ENCODE measurements around the gene GJB4.
"Not testable (repeated sequence)": the region's sequence is repeated elsewhere in the genome, so short reads cannot be mapped to it uniquely, and the experiment has no call there.

The GJB4 gene

GRCh38 chr1:34771573-34772371 is 12.2 kb downstream of the GJB4 start:
- TF ChIP-seq POLR2AphosphoS5 (IDR thresholded peaks at IDR 0.05; ENCODE audit: low read depth, low read length) (no peak), SPI1 (IDR thresholded peaks at IDR 0.05; ENCODE audit: low read depth, low read length) (no peak), POU2F2 (IDR thresholded peaks at IDR 0.05; ENCODE audit: low read depth, low read length) (no peak), TAF1 (IDR thresholded peaks at IDR 0.05; ENCODE audit: low read depth, low read length) (no peak), POLR2A (IDR thresholded peaks at IDR 0.05; ENCODE audit: low read depth, low read length) (no peak), PAX5 (IDR thresholded peaks at IDR 0.05; ENCODE audit: insufficient read depth, low read length, severe bottlenecking) (no peak)
- DNase-seq (ENCODE audit: insufficient read length, low spot score): no peak
- FAIRE-seq: no peak

GRCh38 chr1:34773114-34773513 is 13.6 kb downstream of the GJB4 start:
- DNase-seq (ENCODE audit: insufficient read length, low spot score); FAIRE-seq: not testable (repeated sequence)

DNA sequence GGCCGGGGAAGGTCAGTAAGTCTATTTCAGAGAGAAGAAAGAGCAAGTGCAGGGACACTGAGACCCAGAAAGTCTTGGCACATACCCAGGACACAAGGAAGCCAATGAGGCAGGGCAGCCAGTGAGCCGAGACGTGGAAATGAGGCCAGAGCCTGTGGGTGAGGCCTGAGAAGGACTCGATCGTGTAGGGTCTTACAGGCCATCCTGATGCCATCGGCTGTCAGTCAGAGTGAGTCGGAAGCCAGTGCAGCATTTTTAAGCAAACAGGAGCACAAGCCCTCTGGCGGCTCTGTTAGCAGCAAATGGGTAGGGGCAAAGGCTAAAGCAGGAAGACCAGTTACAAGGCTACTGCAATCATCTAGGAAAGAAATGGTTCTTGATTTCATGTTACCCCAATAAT is 15.4 kb downstream of the GJB4 start:
- TF ChIP-seq SPI1 (IDR thresholded peaks at IDR 0.05; ENCODE audit: low read depth, low read length) (no peak), POLR2A (IDR thresholded peaks at IDR 0.05; ENCODE audit: low read depth, low read length) (no peak), TAF1 (IDR thresholded peaks at IDR 0.05; ENCODE audit: low read depth, low read length) (no peak), PAX5 (IDR thresholded peaks at IDR 0.05; ENCODE audit: insufficient read depth, low read length, severe bottlenecking) (no peak)
- no peak for FAIRE-seq
- no peak for DNase-seq (ENCODE audit: insufficient read length, low spot score)

DNA sequence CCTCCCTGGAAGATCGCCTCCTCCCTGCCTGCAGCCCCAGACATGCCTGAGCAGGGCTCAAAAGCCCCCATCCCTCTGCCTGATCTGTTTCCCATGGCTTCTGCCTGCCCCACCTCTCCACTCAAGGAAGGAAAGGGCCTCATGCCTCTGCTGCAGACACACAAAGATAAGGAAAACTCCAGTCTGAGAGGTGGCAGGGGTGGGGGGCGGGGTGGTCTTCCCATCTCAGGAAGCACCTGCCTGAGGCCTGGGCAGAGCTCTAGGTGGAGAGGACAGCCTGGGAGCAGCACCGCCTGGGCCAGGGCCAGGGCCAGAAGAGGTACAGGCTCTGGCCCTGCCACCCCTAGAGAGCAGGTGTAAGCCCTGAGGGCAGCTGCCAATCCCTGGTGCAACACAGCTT is 17.4 kb downstream of the GJB4 start:
- DNase-seq (ENCODE audit: insufficient read length, low spot score): no peak
- TF ChIP-seq SPI1 (IDR thresholded peaks at IDR 0.05; ENCODE audit: low read depth, low read length): no peak
- TF ChIP-seq PAX5 (IDR thresholded peaks at IDR 0.05; ENCODE audit: insufficient read depth, low read length, severe bottlenecking): no peak
- no peak for TF ChIP-seq POLR2A (IDR thresholded peaks at IDR 0.05; ENCODE audit: low read depth, low read length)
- TF ChIP-seq POU2F2 (IDR thresholded peaks at IDR 0.05; ENCODE audit: low read depth, low read length): no peak
- FAIRE-seq: no peak

GRCh38 chr1:34777519-34778321 is 18.2 kb downstream of the GJB4 start:
- FAIRE-seq (peak; percentile 43), DNase-seq (ENCODE audit: insufficient read length, low spot score) (no peak)
- no peak for TF ChIP-seq PAX5 (IDR thresholded peaks at IDR 0.05; ENCODE audit: insufficient read depth, low read length, severe bottlenecking)
- TF ChIP-seq POLR2AphosphoS5 (IDR thresholded peaks at IDR 0.05; ENCODE audit: low read depth, low read length): no peak
- TF ChIP-seq TAF1 (IDR thresholded peaks at IDR 0.05; ENCODE audit: low read depth, low read length): no peak
- no peak for TF ChIP-seq SPI1 (IDR thresholded peaks at IDR 0.05; ENCODE audit: low read depth, low read length)

DNA sequence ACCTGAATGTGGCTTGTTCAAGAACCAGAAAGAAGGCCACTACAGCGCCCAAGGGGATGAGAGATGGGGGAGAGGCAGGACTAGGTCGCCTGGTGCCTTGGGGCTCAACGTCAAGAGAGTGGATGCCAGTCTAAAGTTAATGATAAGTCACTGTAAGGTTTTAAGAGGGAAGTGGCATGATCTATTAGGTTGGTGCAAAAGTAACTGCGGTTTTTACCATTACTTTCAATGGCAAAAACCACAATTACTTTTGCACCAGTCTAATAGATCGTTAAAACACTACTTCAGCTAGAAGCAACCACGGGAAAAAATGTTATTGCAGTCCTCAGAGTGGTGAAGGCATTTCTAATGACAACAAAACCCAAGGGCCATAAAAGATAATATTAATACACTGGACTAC is 18.8 kb downstream of the GJB4 start:
- no peak for TF ChIP-seq POU2F2 (IDR thresholded peaks at IDR 0.05; ENCODE audit: low read depth, low read length)
- no peak for TF ChIP-seq SPI1 (IDR thresholded peaks at IDR 0.05; ENCODE audit: low read depth, low read length)
- TF ChIP-seq POLR2AphosphoS5 (IDR thresholded peaks at IDR 0.05; ENCODE audit: low read depth, low read length): no peak
- TF ChIP-seq TAF1 (IDR thresholded peaks at IDR 0.05; ENCODE audit: low read depth, low read length): no peak
- TF ChIP-seq POLR2A (IDR thresholded peaks at IDR 0.05; ENCODE audit: low read depth, low read length): no peak
- TF ChIP-seq PAX5 (IDR thresholded peaks at IDR 0.05; ENCODE audit: insufficient read depth, low read length, severe bottlenecking): no peak
- no peak for FAIRE-seq
- no peak for DNase-seq (ENCODE audit: insufficient read length, low spot score)

DNA sequence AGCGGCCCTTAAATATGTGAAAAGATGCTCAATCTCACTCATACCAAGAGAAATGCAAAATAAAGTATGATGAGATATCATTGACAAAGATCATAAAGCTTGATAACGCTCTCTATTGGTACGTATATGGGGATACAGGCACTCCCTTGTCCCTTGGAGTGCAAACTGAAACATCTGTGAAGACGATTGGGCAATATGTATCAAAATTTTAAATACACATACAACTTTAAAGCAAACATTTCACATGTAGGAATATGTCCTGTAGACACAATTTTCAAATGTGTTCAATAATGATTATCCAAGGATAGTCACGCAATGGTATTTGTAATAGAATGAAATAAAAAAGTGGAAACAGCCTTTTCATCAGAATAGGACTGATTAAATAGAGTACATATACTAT is 19.5 kb downstream of the GJB4 start:
- no peak for DNase-seq (ENCODE audit: insufficient read length, low spot score)
- no peak for FAIRE-seq
- TF ChIP-seq PAX5 (IDR thresholded peaks at IDR 0.05; ENCODE audit: insufficient read depth, low read length, severe bottlenecking): no peak
- no peak for TF ChIP-seq POLR2A (IDR thresholded peaks at IDR 0.05; ENCODE audit: low read depth, low read length)
- no peak for TF ChIP-seq TAF1 (IDR thresholded peaks at IDR 0.05; ENCODE audit: low read depth, low read length)
- no peak for TF ChIP-seq POLR2AphosphoS5 (IDR thresholded peaks at IDR 0.05; ENCODE audit: low read depth, low read length)
- no peak for TF ChIP-seq SPI1 (IDR thresholded peaks at IDR 0.05; ENCODE audit: low read depth, low read length)
- no peak for TF ChIP-seq POU2F2 (IDR thresholded peaks at IDR 0.05; ENCODE audit: low read depth, low read length)

DNA sequence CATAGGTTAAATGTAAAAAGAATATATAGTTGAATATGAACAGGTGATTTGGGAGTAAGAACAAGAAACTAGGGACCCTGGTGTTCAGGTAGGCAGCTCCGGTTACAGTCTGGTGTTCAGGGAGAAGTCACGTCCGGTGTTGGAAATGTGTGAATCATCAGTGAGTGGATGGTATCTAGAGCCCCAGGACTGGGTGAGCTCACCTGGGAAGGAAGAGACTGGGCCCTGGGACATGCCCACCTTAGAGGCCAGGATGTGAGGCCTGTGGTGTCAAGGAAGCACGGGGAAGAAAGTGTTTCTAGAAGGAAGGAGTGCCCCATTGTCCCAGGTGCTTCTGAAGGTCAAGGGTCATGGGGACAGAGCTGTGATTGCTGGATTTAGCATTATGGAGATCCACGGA is 20.0 kb downstream of the GJB4 start:
- FAIRE-seq: no peak
- no peak for TF ChIP-seq POU2F2 (IDR thresholded peaks at IDR 0.05; ENCODE audit: low read depth, low read length)
- no peak for TF ChIP-seq SPI1 (IDR thresholded peaks at IDR 0.05; ENCODE audit: low read depth, low read length)
- no peak for TF ChIP-seq POLR2AphosphoS5 (IDR thresholded peaks at IDR 0.05; ENCODE audit: low read depth, low read length)
- no peak for TF ChIP-seq PAX5 (IDR thresholded peaks at IDR 0.05; ENCODE audit: insufficient read depth, low read length, severe bottlenecking)
- TF ChIP-seq POLR2A (IDR thresholded peaks at IDR 0.05; ENCODE audit: low read depth, low read length): no peak
- TF ChIP-seq TAF1 (IDR thresholded peaks at IDR 0.05; ENCODE audit: low read depth, low read length): no peak
- DNase-seq (ENCODE audit: insufficient read length, low spot score): no peak

GRCh38 chr1:34779962-34780361 is 20.4 kb downstream of the GJB4 start:
- no peak for FAIRE-seq
- DNase-seq (ENCODE audit: insufficient read length, low spot score): no peak
- TF ChIP-seq PAX5 (IDR thresholded peaks at IDR 0.05; ENCODE audit: insufficient read depth, low read length, severe bottlenecking): no peak
- TF ChIP-seq POU2F2 (IDR thresholded peaks at IDR 0.05; ENCODE audit: low read depth, low read length): no peak
- no peak for TF ChIP-seq TAF1 (IDR thresholded peaks at IDR 0.05; ENCODE audit: low read depth, low read length)
- no peak for TF ChIP-seq POLR2AphosphoS5 (IDR thresholded peaks at IDR 0.05; ENCODE audit: low read depth, low read length)
- TF ChIP-seq POLR2A (IDR thresholded peaks at IDR 0.05; ENCODE audit: low read depth, low read length): no peak
- TF ChIP-seq SPI1 (IDR thresholded peaks at IDR 0.05; ENCODE audit: low read depth, low read length): no peak

DNA sequence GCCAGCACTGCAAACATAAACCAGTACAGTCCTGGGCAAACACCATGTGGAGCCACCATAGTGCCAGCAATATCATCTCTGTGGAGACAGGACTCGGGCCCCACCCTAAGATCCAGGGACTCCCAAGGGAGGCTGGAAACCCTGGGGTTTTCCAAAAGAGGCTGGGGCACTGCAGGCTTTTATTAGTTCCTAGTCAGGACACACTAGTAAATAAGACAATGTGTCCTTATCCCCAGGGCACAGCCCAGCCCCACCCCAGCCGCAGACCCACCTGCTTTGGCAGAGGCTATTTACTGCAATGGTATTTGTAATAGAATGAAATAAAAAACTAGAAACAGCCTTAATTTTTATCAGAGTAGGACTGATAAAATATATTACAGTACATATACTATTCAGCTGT is 21.0 kb downstream of the GJB4 start:
- TF ChIP-seq POLR2AphosphoS5 (IDR thresholded peaks at IDR 0.05; ENCODE audit: low read depth, low read length): no peak
- TF ChIP-seq TAF1 (IDR thresholded peaks at IDR 0.05; ENCODE audit: low read depth, low read length): no peak
- TF ChIP-seq SPI1 (IDR thresholded peaks at IDR 0.05; ENCODE audit: low read depth, low read length): no peak
- no peak for TF ChIP-seq POU2F2 (IDR thresholded peaks at IDR 0.05; ENCODE audit: low read depth, low read length)
- no peak for TF ChIP-seq POLR2A (IDR thresholded peaks at IDR 0.05; ENCODE audit: low read depth, low read length)
- no peak for TF ChIP-seq PAX5 (IDR thresholded peaks at IDR 0.05; ENCODE audit: insufficient read depth, low read length, severe bottlenecking)
- no peak for DNase-seq (ENCODE audit: insufficient read length, low spot score)
- FAIRE-seq: no peak

Measured in GM12891 (cell line).